ENCODE data around the gene SECISBP2L.

GRCh38 chr15:49041426-49041825 is 4.8 kb downstream of the SECISBP2L start:
- TF ChIP-seq CTCF (conservative IDR thresholded peaks at IDR 0.05) = no peak
- TF ChIP-seq ZFX (IDR thresholded peaks at IDR 0.05) = no peak
